Mucosa of descending colon (tissue), 3 donors: ENCODE measurements around the gene EPS8. TPM values are rescaled to one million over a fixed set of nuclear protein-coding genes. Genes with fewer than 3 reads are reported as not detected.

Source experiments
- ATAC-seq: fragments of 200-7000 bp; cut with Tn5 transposase; one replicate; pipeline ENCODE4 v1.9.1; 2020; ENCODE audit warnings: mild to moderate bottlenecking, moderate library complexity
- DNase-seq, 3 donors: peaks; one replicate each; pipeline ENCODE4 v3.0.0-alpha.2; 2020
- H3K36me3 ChIP-seq: fragments of 200-600 bp; one replicate; pipeline ENCODE4 v1.8.0; 2021; ENCODE audit warnings: low read depth, mild to moderate bottlenecking
- H3K4me1 ChIP-seq: fragments of 200-600 bp; one replicate; pipeline ENCODE4 v1.8.0; 2021; ENCODE audit warnings: low read depth, mild to moderate bottlenecking
- H3K4me3 ChIP-seq: fragments of 200-600 bp; one replicate; pipeline ENCODE4 v1.8.0; 2021; ENCODE audit warnings: mild to moderate bottlenecking
- H3K9me3 ChIP-seq: fragments of 200-600 bp; one replicate; pipeline ENCODE4 v1.8.0; 2021; ENCODE audit warnings: mild to moderate bottlenecking
- CTCF ChIP-seq: fragments of 200-600 bp; IDR thresholded peaks from one replicate; pipeline ENCODE4 v1.8.0; 2022; ENCODE audit warnings: antibody characterized with exemption, mild to moderate bottlenecking
- intact Hi-C, 2 donors: fragments of 100-400 bp; cut with DNase I in 1 of 2; cut with micrococcal nuclease in 1 of 2; formaldehyde crosslinking; loops; one replicate each; pipeline versions ENCODE4 v1.11.0 to v1.11.1; 2022; cut with DNase I, micrococcal nuclease
- total RNA-seq, 3 donors: library from RNA; stranded (reverse); fragmentation: NEBNext Ultra II Directional in 2 of 3; extraction: Animal tissue kit (Norgen Biotek cat#: 25700) in 2 of 3; gene quantifications; one replicate each; pipeline versions ENCODE4 v1.2.1 to v1.2.4, GENCODE V29; 2021 to 2023
- donor health status: DM: no; HTN: no; CAD: no; lungs with moderate emphysema.
- donor health status: DM: no; HTN: no; CAD: no.
- donor health status: DM: no; HTN: yes; CAD: no.

EPS8 gene
- total RNA-seq, 3 donors from 2014 or later = 100 to 204 (median 135) TPM

- no peaks in the 10 kb centered on the region for H3K9me3 ChIP-seq
- no peak for DNase-seq
- no peak overlapping the region for H3K4me3 ChIP-seq
- intact Hi-C loops = no loop called here
- TF ChIP-seq CTCF = no peak
- H3K4me1 ChIP-seq = no peaks in the 10 kb centered on the region
- no peak for ATAC-seq
- H3K36me3 ChIP-seq = no peaks in the 10 kb centered on the region
Measured at GRCh38 chr12:15596174-15596573, 193.0 kb downstream of the EPS8 start.

- intact Hi-C loops = no loop called here
- Histone ChIP-seq H3K4me3 (no peak overlapping the region), H3K9me3 (no peaks in the 10 kb centered on the region), H3K36me3 (no peaks in the 10 kb centered on the region), H3K4me1 (peaks cover 5% of the 10 kb centered on the region)
- TF ChIP-seq CTCF = no peak
- DNase-seq = no peak
- no peak for ATAC-seq
Measured at GRCh38 chr12:15592934-15593333, 196.3 kb downstream of the EPS8 start.

- no peaks in the 10 kb centered on the region for H3K9me3 ChIP-seq
- intact Hi-C loops = no loop called here
- no peak overlapping the region for H3K4me3 ChIP-seq
- DNase-seq (no peak), ATAC-seq (no peak)
- peaks cover 5% of the 10 kb centered on the region for H3K4me1 ChIP-seq
- no peak for TF ChIP-seq CTCF
- no peaks in the 10 kb centered on the region for H3K36me3 ChIP-seq
Measured at GRCh38 chr12:15591811-15592210, 197.4 kb downstream of the EPS8 start.

- no peak overlapping the region for H3K4me3 ChIP-seq
- intact Hi-C loops = loop anchor here in 1 of 2 donors (1.0 kb wide), 1 partner anchor 266 kb away; no protein-coding TSS in a partner anchor
- TF ChIP-seq CTCF = peak; percentile 68
- H3K36me3 ChIP-seq = no peaks in the 10 kb centered on the region
- ATAC-seq (peak; percentile 96), DNase-seq (peak in 2 of 3 donors; percentile 59 to 71)
- peaks cover 5% of the 10 kb centered on the region for H3K4me1 ChIP-seq
- H3K9me3 ChIP-seq = no peaks in the 10 kb centered on the region
Measured at GRCh38 chr12:15590180-15590826, 198.9 kb downstream of the EPS8 start.

- H3K4me1 ChIP-seq = peaks cover 5% of the 10 kb centered on the region
- DNase-seq (no peak), ATAC-seq (peak; percentile 63)
- TF ChIP-seq CTCF = no peak
- no peaks in the 10 kb centered on the region for H3K36me3 ChIP-seq
- intact Hi-C loops = loop anchor here (1.0 to 5.0 kb wide), 2 partner anchors 267 to 268 kb away; no protein-coding TSS in a partner anchor
- H3K4me3 ChIP-seq = no peak overlapping the region
- no peaks in the 10 kb centered on the region for H3K9me3 ChIP-seq
Measured at GRCh38 chr12:15589328-15590032, 199.7 kb downstream of the EPS8 start.
